SK-N-MC (cell line): ENCODE data around the gene HHAT.

Source experiments
- EZH2 ChIP-seq: fragments of 200-600 bp; sonication (generic); IDR thresholded peaks from one replicate; pipeline ENCODE4 v1.6.1; 2017; ENCODE audit warnings: antibody characterized with exemption
- POLR2AphosphoS5 ChIP-seq: IDR thresholded peaks from 2 replicates; pipeline ENCODE4 v1.6.1; 2012; ENCODE audit warnings: mild to moderate bottlenecking, low read depth, low read length, borderline replicate concordance

DNA sequence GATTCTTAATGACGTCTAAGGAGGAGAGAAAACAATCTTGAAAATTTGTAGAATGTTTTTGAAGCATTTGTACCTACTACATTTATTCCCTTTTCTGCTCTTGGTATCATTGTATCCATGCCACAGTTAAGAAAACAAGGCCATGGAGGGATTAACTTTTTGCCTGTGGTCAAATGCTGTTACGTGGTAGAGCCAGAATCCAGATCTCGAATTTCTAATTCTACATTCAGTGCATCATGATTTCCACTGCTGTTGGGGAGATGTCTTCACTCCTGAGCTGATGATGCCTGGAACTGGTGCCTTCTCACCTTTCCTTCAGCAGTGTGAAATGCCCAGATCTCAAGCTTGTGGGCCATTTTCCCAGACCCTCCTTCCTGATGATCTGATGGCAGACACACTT, 175.6 kb downstream of the HHAT start:
- TF ChIP-seq EZH2 (no peak), POLR2AphosphoS5 (no peak)
